Measurements from ENCODE around the gene ARID5A. TPM values are rescaled to one million over a fixed set of nuclear protein-coding genes. Genes with fewer than 3 reads are reported as not detected.
A peak's percentile ranks its signal among the peaks of the same experiment; 100 is the strongest.

Gene ARID5A
- total and polyA plus RNA-seq, 2 of the 13 experiments (the other 11 are each of a cell fraction or from before 2014, with no cell fraction given) = 6.0 to 9.5 TPM

GRCh38 chr2:96524482-96525210, 11.9 kb upstream of the ARID5A start:
- CTCF ChIA-PET (ENCODE audit: low intra/inter-chr PET ratio, low total read pairs) = no interaction called here
- no peak overlapping the region for H3K27ac ChIP-seq (ENCODE audit: extremely low read length, insufficient read depth, low read length)
- no peaks in the 10 kb centered on the region for H3K79me2 ChIP-seq (ENCODE audit: insufficient read depth, low read length)
- no peak overlapping the region for H3K4me3 ChIP-seq (replicated peaks in 1 of 3; ENCODE audit: insufficient read depth in 1 of 3, low read depth in 2 of 3, low read length in 3 of 3)
- H3K4me2 ChIP-seq (ENCODE audit: low read depth, low read length) = no peak overlapping the region
- intact Hi-C loops (cut with micrococcal nuclease; ENCODE audit: unreplicated experiment) = no loop called here
- BruUV-seq (replicated peaks) = no TSS peak
- H3K9ac ChIP-seq (ENCODE audit: insufficient read depth, low read depth, low read length) = no peak overlapping the region
- POLR2A ChIA-PET = no interaction called here
- H3K36me3 ChIP-seq (replicated peaks in 1 of 2; ENCODE audit: control insufficient read depth in 1 of 2, insufficient read depth in 2 of 2, low read length in 2 of 2) = no peaks in the 10 kb centered on the region
- ATAC-seq (no peak), FAIRE-seq (no peak), DNase-seq (ENCODE audit: low spot score) (no peak)
- no peaks in the 10 kb centered on the region for H4K20me1 ChIP-seq (ENCODE audit: insufficient read depth, low read length)
- TF ChIP-seq ZNF768 (CRISPR knock-in tag; IDR thresholded peaks at IDR 0.05) = peak; percentile 56; the same call in 1 of the 2 replicates
- no peak for TF ChIP-seq E2F2 (CRISPR knock-in tag; IDR thresholded peaks at IDR 0.05; ENCODE audit: borderline replicate concordance)
- TF ChIP-seq GABPA (IDR thresholded peaks at IDR 0.05; ENCODE audit: low read depth, low read length) = no peak
- TF ChIP-seq GABPA (CRISPR knock-in tag; IDR thresholded peaks at IDR 0.05; ENCODE audit: low read depth) = no peak
- in situ Hi-C loops (cut with HindIII; ENCODE audit: extremely low pct_ligation_motif_present, low pct_unique_long_range_greater_than_20kb) = loop anchor here (25.0 kb wide), 1 partner anchor 387 kb away; the partner anchor contains the start of genes ASTL and DUSP2
- H3K4me1 ChIP-seq (ENCODE audit: insufficient read depth, low read length) = no peaks in the 10 kb centered on the region
- 37% methylated on average over 15 of the region's 15 CpGs for WGBS (ENCODE audit: low lambda C conversion rate)
- H3K27me3 ChIP-seq (ENCODE audit: control insufficient read depth in 1 of 2, insufficient read depth in 2 of 2, low read length in 2 of 2) = peaks cover 8 to 53% of the 10 kb centered on the region in 2 experiments
- H3K9me3 ChIP-seq (ENCODE audit: low read length) = no peaks in the 10 kb centered on the region
- H2AFZ ChIP-seq (ENCODE audit: low read length) = no peak overlapping the region

GRCh38 chr2:96525211-96525507, 11.4 kb upstream of the ARID5A start:
- Histone ChIP-seq H3K79me2 (ENCODE audit: insufficient read depth, low read length) (no peaks in the 10 kb centered on the region), H3K27me3 (ENCODE audit: control insufficient read depth in 1 of 2, insufficient read depth in 2 of 2, low read length in 2 of 2) (peaks cover 8 to 59% of the 10 kb centered on the region in 2 experiments), H3K4me2 (ENCODE audit: low read depth, low read length) (no peak overlapping the region), H3K36me3 (replicated peaks in 1 of 2; ENCODE audit: control insufficient read depth in 1 of 2, insufficient read depth in 2 of 2, low read length in 2 of 2) (no peaks in the 10 kb centered on the region), H3K4me1 (ENCODE audit: insufficient read depth, low read length) (no peaks in the 10 kb centered on the region), H3K9me3 (ENCODE audit: low read length) (no peaks in the 10 kb centered on the region), H3K27ac (ENCODE audit: extremely low read length, insufficient read depth, low read length) (no peak overlapping the region), H3K9ac (ENCODE audit: insufficient read depth, low read depth, low read length) (no peak overlapping the region), H2AFZ (ENCODE audit: low read length) (no peak overlapping the region), H3K4me3 (replicated peaks in 1 of 3; ENCODE audit: insufficient read depth in 1 of 3, low read depth in 2 of 3, low read length in 3 of 3) (no peak overlapping the region), H4K20me1 (ENCODE audit: insufficient read depth, low read length) (no peaks in the 10 kb centered on the region)
- intact Hi-C loops (cut with micrococcal nuclease; ENCODE audit: unreplicated experiment) (no loop called here), in situ Hi-C loops (cut with HindIII; ENCODE audit: extremely low pct_ligation_motif_present, low pct_unique_long_range_greater_than_20kb) (no loop called here)
- no peak for DNase-seq (ENCODE audit: low spot score)
- WGBS (ENCODE audit: low lambda C conversion rate) = 52% methylated on average over 4 of the region's 4 CpGs
- no peak for ATAC-seq
- CTCF ChIA-PET (ENCODE audit: low intra/inter-chr PET ratio, low total read pairs) = no interaction called here
- no peak for FAIRE-seq
- BruUV-seq (replicated peaks) = no TSS peak
- no peak for TF ChIP-seq ZMAT3 (CRISPR knock-in tag; conservative IDR thresholded peaks at IDR 0.05)
- TF ChIP-seq MNT (IDR thresholded peaks at IDR 0.05) = peak; percentile 37
- POLR2A ChIA-PET = no interaction called here
